GM21619 (cell line): ENCODE data around the gene RTCA.
"Not testable (repeated sequence)": the region's sequence is repeated elsewhere in the genome, so short reads cannot be mapped to it uniquely, and the experiment has no call there.

Source experiments
- ATAC-seq: cut with Tn5 transposase; IDR thresholded peaks from one replicate; pipeline ENCODE4 v1.9.1; 2021; ENCODE audit not compliant: unreplicated experiment

RTCA gene

GRCh38 chr1:100258427-100258826, 7.6 kb upstream of the RTCA start:
- ATAC-seq: not testable (repeated sequence)

- ATAC-seq: no peak
These were observed 4.3 kb upstream of the RTCA start for GRCh38 chr1:100261686-100262085.

GRCh38 chr1:100264081-100264480, 1.9 kb upstream of the RTCA start:
- not testable (repeated sequence) for ATAC-seq

GRCh38 chr1:100265562-100265930, 470 bp upstream of the RTCA start:
- peak; percentile 29 for ATAC-seq

GRCh38 chr1:100266741-100267140, 725 bp downstream of the RTCA start:
- peak; percentile 19 for ATAC-seq

- ATAC-seq: no peak
These were observed 1.3 kb downstream of the RTCA start for GRCh38 chr1:100267284-100267683.

GRCh38 chr1:100268202-100268601, 2.2 kb downstream of the RTCA start:
- no peak for ATAC-seq

GRCh38 chr1:100277866-100278265, 11.8 kb downstream of the RTCA start:
- ATAC-seq: no peak

GRCh38 chr1:100279358-100279923, 13.4 kb downstream of the RTCA start:
- ATAC-seq: no peak

- ATAC-seq: no peak
These were observed 14.1 kb downstream of the RTCA start for GRCh38 chr1:100279954-100280682.

- ATAC-seq: no peak
These were observed 18.6 kb downstream of the RTCA start for GRCh38 chr1:100284591-100284990.

GRCh38 chr1:100287162-100287561, 21.1 kb downstream of the RTCA start:
- ATAC-seq: no peak

GRCh38 chr1:100290291-100290690, 24.3 kb downstream of the RTCA start:
- ATAC-seq: no peak

- no peak for ATAC-seq
These were observed 26.7 kb downstream of the RTCA start for GRCh38 chr1:100292711-100293110.

- ATAC-seq: no peak
These were observed 30.1 kb downstream of the RTCA start for GRCh38 chr1:100296140-100296539.

- ATAC-seq: not testable (repeated sequence)
These were observed 31.0 kb downstream of the RTCA start for GRCh38 chr1:100296997-100297396.

GRCh38 chr1:100298512-100298911, 32.5 kb downstream of the RTCA start:
- ATAC-seq: no peak

- ATAC-seq: no peak
These were observed 33.7 kb downstream of the RTCA start for GRCh38 chr1:100299521-100300222.

GRCh38 chr1:100300691-100301090, 34.7 kb downstream of the RTCA start:
- no peak for ATAC-seq

GRCh38 chr1:100302739-100303138, 36.7 kb downstream of the RTCA start:
- ATAC-seq: no peak

- ATAC-seq: no peak
These were observed 38.2 kb downstream of the RTCA start for GRCh38 chr1:100304227-100304626.

GRCh38 chr1:100304921-100305320, 38.9 kb downstream of the RTCA start:
- ATAC-seq: no peak
